ENCODE data around the gene BBX. TPM values are rescaled to one million over a fixed set of nuclear protein-coding genes. Genes with fewer than 3 reads are reported as not detected.

BBX gene
- 87.5 and 107 TPM in 2 replicates for total RNA-seq (2012; rRNA removed)
- 13.5 and 13.6 TPM in 2 replicates for polyA plus RNA-seq (2012; rRNA removed)
- 10.0 and 10.6 TPM in 2 replicates for polyA plus RNA-seq (2012; cell fraction: cytosol; rRNA removed)
- 11.0 and 23.8 TPM in 2 replicates for polyA plus RNA-seq (2012; cell fraction: nucleus; rRNA removed; ENCODE audit: low replicate concordance)
- percentile 81 among the genes with signal in this experiment for Bru-seq, nascent RNA
- percentile 68 among the genes with signal in this experiment for BruChase-seq, experiment 1, labeled RNA remaining after a 6-hour chase
- percentile 83 among the genes with signal in this experiment for BruChase-seq, experiment 2, labeled RNA remaining after a 2-hour chase
- long read RNA-seq, partial matches to known transcripts: 24 of 41 reads
- long read RNA-seq, other reads (novel, unspliced or antisense): 14 of 41 reads

- peak within 1 kb of the TSS; percentile 79 for H3K4ac ChIP-seq (ENCODE audit: low read depth, low read length)
- H3K79me1 ChIP-seq (ENCODE audit: low read depth in 1 of 2, low read length in 2 of 2): peaks cover 11 to 26% of the 10 kb centered on the region in 2 experiments
- in situ Hi-C loops (cut with MboI; ENCODE audit: low sequenced_read_pairs): no loop called here
- H3K4me2 ChIP-seq (ENCODE audit: low read depth, low read length): peak within 1 kb of the TSS; percentile 93
- H3K18ac ChIP-seq (ENCODE audit: low read depth, low read length): peak within 1 kb of the TSS; percentile 88
- H4K20me1 ChIP-seq (ENCODE audit: insufficient read depth, low read length): no peaks in the 10 kb centered on the region
- no peak within 1 kb of the TSS for H2AK5ac ChIP-seq (ENCODE audit: low read depth, low read length)
- peak within 1 kb of the TSS; percentile 51; the same call in 1 of the 2 replicates for H4K91ac ChIP-seq (ENCODE audit: insufficient read depth, low read depth, low read length)
- no peaks in the 10 kb centered on the region for H3K4me1 ChIP-seq (ENCODE audit: control insufficient read depth, insufficient read depth, low read length)
- H3K27ac ChIP-seq (ENCODE audit: insufficient read depth, low read length): peak within 1 kb of the TSS; percentile 91
- H3K9me3 ChIP-seq (ENCODE audit: control insufficient read depth, insufficient read depth, low read length): no peaks in the 10 kb centered on the region
- H3K4me3 ChIP-seq (ENCODE audit: insufficient read depth, low read depth, low read length): peak within 1 kb of the TSS; percentile 87
- TF ChIP-seq MXI1 (IDR thresholded peaks at IDR 0.05; ENCODE audit: borderline replicate concordance, low read depth, low read length): 0 out of 2 replicates have a peak, but pooled peaks have one; percentile 21
- TF ChIP-seq FOS (IDR thresholded peaks at IDR 0.05; ENCODE audit: low read depth, low read length): peak; percentile 42; the same call in 1 of the 2 replicates
- no peak for TF ChIP-seq CEBPB (IDR thresholded peaks at IDR 0.05; ENCODE audit: low read depth, low read length)
- TF ChIP-seq MAFK (IDR thresholded peaks at IDR 0.05; ENCODE audit: low read depth, low read length): no peak
- H3K36me3 ChIP-seq (ENCODE audit: control insufficient read depth, insufficient read depth, low read length): no peaks in the 10 kb centered on the region
- peak within 1 kb of the TSS; percentile 96 for H2AFZ ChIP-seq (replicated peaks; ENCODE audit: low read length, poor library complexity)
- ATAC-seq (ENCODE audit: low read depth) (peak; percentile 88), DNase-seq (peak; percentile 97)
- peak within 1 kb of the TSS; percentile 41; the same call in 1 of the 2 replicates for H2BK120ac ChIP-seq (ENCODE audit: low read depth, low read length)
- H2BK20ac ChIP-seq (ENCODE audit: low read depth, low read length): no peak within 1 kb of the TSS
- CTCF ChIA-PET: no interaction called here
- H3K23ac ChIP-seq (ENCODE audit: low read depth, low read length): peak within 1 kb of the TSS; percentile 77; the same call in 1 of the 2 replicates
- intact Hi-C loops (cut with micrococcal nuclease): loop anchor here (2.0 kb wide), 1 partner anchor 252 kb away; no protein-coding TSS in a partner anchor
- H4K5ac ChIP-seq (ENCODE audit: low read depth, low read length): peak within 1 kb of the TSS; percentile 88
- 0% methylated on average over 3 of the region's 42 CpGs; no CpG with 5 or more reads in 1 of the 2 experiments for whole genome bisulfite sequencing, 2 experiments (ENCODE audit: extremely low coverage in 2 of 2, insufficient read length in 1 of 2)
- no peaks in the 10 kb centered on the region for H3K9me1 ChIP-seq (ENCODE audit: insufficient read depth, low read length)
- peak within 1 kb of the TSS; percentile 62 for H2AK9ac ChIP-seq (replicated peaks; ENCODE audit: low read depth, low read length, poor library complexity)
- peak within 1 kb of the TSS; percentile 89 for H2BK5ac ChIP-seq (ENCODE audit: low read depth, low read length, poor library complexity, severe bottlenecking)
- peak within 1 kb of the TSS; percentile 76 for H3K14ac ChIP-seq (replicated peaks; ENCODE audit: low read depth, low read length)
- peak within 1 kb of the TSS; percentile 84 for H3K9ac ChIP-seq (ENCODE audit: low read depth, low read length)
- dilution Hi-C loops (cut with HindIII; ENCODE audit: low sequenced_read_pairs, unreplicated experiment): no loop called here
- H4K8ac ChIP-seq (ENCODE audit: low read depth in 2 of 2, low read length in 2 of 2): peak within 1 kb of the TSS; percentile 91; a peak in 3 of 4 replicates
- H3K27me3 ChIP-seq (ENCODE audit: control insufficient read depth, insufficient read depth, low read length): no peaks in the 10 kb centered on the region; the same call in 1 of the 2 replicates
- H3K56ac ChIP-seq (ENCODE audit: extremely low read depth, insufficient read depth, low read length): peak within 1 kb of the TSS; percentile 38; the same call in 1 of the 2 replicates
- no TSS peak for BruUV-seq (replicated peaks)
- H2BK15ac ChIP-seq (ENCODE audit: low read depth, low read length): 0 out of 3 replicates have a peak within 1 kb of the TSS, but pooled peaks have one; percentile 26
- POLR2A ChIA-PET (ENCODE audit: unreplicated experiment): no interaction called here
Observed at GRCh38 chr3:107522510-107523288, at the start of gene BBX. Gene BBX, plus strand, starts transcription at chr3:107522962. Its CDS starts 187,499 bp downstream, at chr3:107710461.

Data from IMR-90 (cell line).